Measurements from ENCODE around the gene CEP85L. TPM values are rescaled to one million over a fixed set of nuclear protein-coding genes. Genes with fewer than 3 reads are reported as not detected.

Gene CEP85L
- total and polyA plus RNA-seq, 2 of the 13 experiments (the other 11 are each of a cell fraction or from before 2014, with no cell fraction given), result 0.44 to 1.7 TPM

- TF ChIP-seq HINFP (CRISPR knock-in tag; IDR thresholded peaks at IDR 0.05; ENCODE audit: low read depth), result no peak
- 0 out of 2 replicates have a peak, but pooled peaks have one; percentile 94 for TF ChIP-seq MTF2 (CRISPR knock-in tag; IDR thresholded peaks at IDR 0.05; ENCODE audit: borderline replicate concordance)
- TF ChIP-seq SYNCRIP (IDR thresholded peaks at IDR 0.05; ENCODE audit: insufficient read depth, low read depth, low read length), result 0 out of 2 replicates have a peak, but pooled peaks have one; percentile 61
- no peak for TF ChIP-seq MLX (CRISPR knock-in tag; IDR thresholded peaks at IDR 0.05)
- no peak for TF ChIP-seq KLF12 (CRISPR knock-in tag; IDR thresholded peaks at IDR 0.05; ENCODE audit: borderline replicate concordance)
- no peak; the same call in 1 of the 2 replicates for TF ChIP-seq ZNF713 (CRISPR knock-in tag; IDR thresholded peaks at IDR 0.05)
- TF ChIP-seq ZNF3 (CRISPR knock-in tag; IDR thresholded peaks at IDR 0.05), result no peak
- 0 out of 2 replicates have a peak, but pooled peaks have one; percentile 77 for TF ChIP-seq RNF2 (conservative IDR thresholded peaks at IDR 0.05; ENCODE audit: low read depth)
- TF ChIP-seq ZNF660 (CRISPR knock-in tag; IDR thresholded peaks at IDR 0.05; ENCODE audit: borderline replicate concordance, low read depth), result no peak
- 0 out of 2 replicates have a peak, but pooled peaks have one; percentile 8 for TF ChIP-seq MEF2D (CRISPR knock-in tag; IDR thresholded peaks at IDR 0.05)
- TF ChIP-seq MAX (IDR thresholded peaks at IDR 0.05), result peak; percentile 60
- TF ChIP-seq SMAD3 (CRISPR knock-in tag; IDR thresholded peaks at IDR 0.05), result no peak
- TF ChIP-seq ZNF589 (CRISPR knock-in tag; conservative IDR thresholded peaks at IDR 0.05), result no peak
- no peak for TF ChIP-seq RCOR2 (CRISPR knock-in tag; IDR thresholded peaks at IDR 0.05)
- TF ChIP-seq ZNF550 (CRISPR knock-in tag; IDR thresholded peaks at IDR 0.05; ENCODE audit: borderline replicate concordance), result no peak
- no peak; the same call in 1 of the 2 replicates for TF ChIP-seq ZNF329 (CRISPR knock-in tag; IDR thresholded peaks at IDR 0.05; ENCODE audit: low read depth)
- no peak for TF ChIP-seq PRDM15 (CRISPR knock-in tag; IDR thresholded peaks at IDR 0.05)
- TF ChIP-seq U2AF1 (optimal IDR thresholded peaks at IDR 0.05; ENCODE audit: low read depth, low read length), result no peak
- no peak for TF ChIP-seq PRDM4 (CRISPR knock-in tag; IDR thresholded peaks at IDR 0.05; ENCODE audit: borderline replicate concordance)
- TF ChIP-seq KDM1A (CRISPR knock-in tag; IDR thresholded peaks at IDR 0.05), result no peak
- TF ChIP-seq NR3C1 (CRISPR knock-in tag; IDR thresholded peaks at IDR 0.05), result no peak
- no peak for TF ChIP-seq ASH2L (IDR thresholded peaks at IDR 0.05; ENCODE audit: insufficient read length, low read depth, low read length)
Measured at GRCh38 chr6:118650582-118651281, 659 bp downstream of the CEP85L start (continued).

Data from HepG2 (cell line).